22Rv1 (cell line): ENCODE data around the gene ITPRIPL1.

ENCODE experiments used
- CTCF ChIP-seq: fragments of 450-650 bp; IDR thresholded peaks from 2 replicates; pipeline ENCODE4 v1.5.1; 2017; ENCODE audit warnings: mild to moderate bottlenecking
- ZFX ChIP-seq: fragments of 450-650 bp; IDR thresholded peaks from 2 replicates; pipeline ENCODE4 v1.6.1; 2017; ENCODE audit warnings: antibody characterized with exemption, borderline replicate concordance

GRCh38 chr2:96305091-96305978 is 19.8 kb upstream of the ITPRIPL1 start, which contains the start of gene SNRNP200:
- TF ChIP-seq CTCF (no peak), ZFX (no peak)
